ENCODE measurements around the gene CDH15.
"Not testable (repeated sequence)": the region's sequence is repeated elsewhere in the genome, so short reads cannot be mapped to it uniquely, and the experiment has no call there.

Gene CDH15

DNA sequence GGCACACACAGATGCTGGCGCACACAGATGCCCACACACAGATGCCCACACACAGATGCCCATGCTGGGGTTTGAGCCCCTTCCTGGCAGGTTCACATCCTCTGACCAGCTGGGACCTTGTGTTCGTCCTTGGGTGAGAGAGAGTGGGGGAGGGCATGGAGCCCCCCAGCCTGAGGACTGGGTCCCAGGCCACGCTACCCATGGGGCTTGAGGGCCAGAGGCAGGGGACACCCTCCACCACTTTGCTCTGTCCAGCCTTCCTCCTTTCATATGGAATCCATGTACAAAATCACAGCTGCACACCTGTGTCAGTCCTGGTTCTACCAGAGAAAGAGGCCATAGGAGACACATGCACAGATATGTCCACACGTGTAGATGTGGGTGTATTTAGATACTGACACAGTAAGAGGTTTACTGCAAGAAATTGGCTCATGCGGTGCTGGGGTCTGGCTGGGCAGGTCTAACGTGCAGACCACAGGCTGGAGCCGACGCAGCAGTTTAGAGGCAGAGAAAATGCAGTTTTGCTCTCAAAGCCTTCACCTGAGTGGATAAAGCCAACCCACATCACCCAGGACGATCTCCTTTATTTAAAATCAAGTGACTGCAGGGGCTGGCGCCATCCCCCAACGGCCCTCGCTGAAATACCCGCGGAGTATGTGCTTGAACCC, 17.9 kb downstream of the CDH15 start:
- Histone ChIP-seq H3K27me3 (replicated peaks; ENCODE audit: control insufficient read depth, insufficient read depth, low read length) (no peaks in the 10 kb centered on the region; the same call in 1 of the 2 replicates), H3K36me3 (ENCODE audit: control insufficient read depth, insufficient read depth, low read length) (no peaks in the 10 kb centered on the region)
- TF ChIP-seq, protein P1, sequence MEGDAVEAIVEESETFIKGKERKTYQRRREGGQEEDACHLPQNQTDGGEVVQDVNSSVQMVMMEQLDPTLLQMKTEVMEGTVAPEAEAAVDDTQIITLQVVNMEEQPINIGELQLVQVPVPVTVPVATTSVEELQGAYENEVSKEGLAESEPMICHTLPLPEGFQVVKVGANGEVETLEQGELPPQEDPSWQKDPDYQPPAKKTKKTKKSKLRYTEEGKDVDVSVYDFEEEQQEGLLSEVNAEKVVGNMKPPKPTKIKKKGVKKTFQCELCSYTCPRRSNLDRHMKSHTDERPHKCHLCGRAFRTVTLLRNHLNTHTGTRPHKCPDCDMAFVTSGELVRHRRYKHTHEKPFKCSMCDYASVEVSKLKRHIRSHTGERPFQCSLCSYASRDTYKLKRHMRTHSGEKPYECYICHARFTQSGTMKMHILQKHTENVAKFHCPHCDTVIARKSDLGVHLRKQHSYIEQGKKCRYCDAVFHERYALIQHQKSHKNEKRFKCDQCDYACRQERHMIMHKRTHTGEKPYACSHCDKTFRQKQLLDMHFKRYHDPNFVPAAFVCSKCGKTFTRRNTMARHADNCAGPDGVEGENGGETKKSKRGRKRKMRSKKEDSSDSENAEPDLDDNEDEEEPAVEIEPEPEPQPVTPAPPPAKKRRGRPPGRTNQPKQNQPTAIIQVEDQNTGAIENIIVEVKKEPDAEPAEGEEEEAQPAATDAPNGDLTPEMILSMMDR (IDR thresholded peaks at IDR 0.05; ENCODE audit: insufficient read depth, low read length, poor library complexity, severe bottlenecking): no peak

DNA sequence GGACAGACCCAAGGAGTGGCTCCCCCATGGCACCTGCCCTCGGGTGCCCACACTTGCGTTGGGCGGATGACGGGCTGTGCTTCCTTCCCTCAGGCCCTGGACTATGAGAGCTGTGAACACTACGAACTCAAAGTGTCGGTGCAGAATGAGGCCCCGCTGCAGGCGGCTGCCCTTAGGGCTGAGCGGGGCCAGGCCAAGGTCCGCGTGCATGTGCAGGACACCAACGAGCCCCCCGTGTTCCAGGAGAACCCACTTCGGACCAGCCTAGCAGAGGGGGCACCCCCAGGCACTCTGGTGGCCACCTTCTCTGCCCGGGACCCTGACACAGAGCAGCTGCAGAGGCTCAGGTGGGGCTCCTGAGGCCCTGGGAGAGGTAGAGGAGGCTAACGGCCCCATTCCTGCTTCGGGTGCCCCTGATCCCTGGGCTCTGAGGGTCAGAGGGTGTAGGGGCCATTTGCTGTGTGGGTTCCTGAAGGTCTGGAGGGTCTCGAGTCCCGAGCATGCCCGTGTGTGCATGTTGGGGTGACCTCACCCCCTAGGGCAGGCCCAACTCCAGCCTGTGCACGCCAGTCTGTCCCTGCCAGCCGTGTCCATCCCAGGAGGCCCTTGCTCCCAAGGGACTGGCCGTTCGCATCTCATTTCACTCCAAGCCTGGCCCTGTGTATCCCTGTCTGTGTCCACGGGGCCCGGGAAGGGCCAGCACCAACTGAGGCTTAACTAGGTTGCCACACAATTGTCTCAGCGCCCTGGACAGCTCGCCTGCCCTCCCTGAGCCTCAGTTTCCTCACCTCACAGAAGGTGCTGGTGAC, 18.8 kb downstream of the CDH15 start:
- no peaks in the 10 kb centered on the region for H3K36me3 ChIP-seq (ENCODE audit: control insufficient read depth, insufficient read depth, low read length)
- DNase-seq (ENCODE audit: extremely low read depth, insufficient read length): peak; percentile 7
- TF ChIP-seq, protein P1 (IDR thresholded peaks at IDR 0.05; ENCODE audit: insufficient read depth, low read length, poor library complexity, severe bottlenecking): no peak
- no peaks in the 10 kb centered on the region; the same call in 1 of the 2 replicates for H3K27me3 ChIP-seq (replicated peaks; ENCODE audit: control insufficient read depth, insufficient read depth, low read length)
- no peak overlapping the region for H3K4me3 ChIP-seq (replicated peaks; ENCODE audit: low read depth, low read length)

More for the DNA sequence above, 17.9 kb downstream of the CDH15 start:
- peak; percentile 15 for DNase-seq (ENCODE audit: extremely low read depth, insufficient read length)
- H3K4me3 ChIP-seq (replicated peaks; ENCODE audit: low read depth, low read length): no peak overlapping the region

DNA sequence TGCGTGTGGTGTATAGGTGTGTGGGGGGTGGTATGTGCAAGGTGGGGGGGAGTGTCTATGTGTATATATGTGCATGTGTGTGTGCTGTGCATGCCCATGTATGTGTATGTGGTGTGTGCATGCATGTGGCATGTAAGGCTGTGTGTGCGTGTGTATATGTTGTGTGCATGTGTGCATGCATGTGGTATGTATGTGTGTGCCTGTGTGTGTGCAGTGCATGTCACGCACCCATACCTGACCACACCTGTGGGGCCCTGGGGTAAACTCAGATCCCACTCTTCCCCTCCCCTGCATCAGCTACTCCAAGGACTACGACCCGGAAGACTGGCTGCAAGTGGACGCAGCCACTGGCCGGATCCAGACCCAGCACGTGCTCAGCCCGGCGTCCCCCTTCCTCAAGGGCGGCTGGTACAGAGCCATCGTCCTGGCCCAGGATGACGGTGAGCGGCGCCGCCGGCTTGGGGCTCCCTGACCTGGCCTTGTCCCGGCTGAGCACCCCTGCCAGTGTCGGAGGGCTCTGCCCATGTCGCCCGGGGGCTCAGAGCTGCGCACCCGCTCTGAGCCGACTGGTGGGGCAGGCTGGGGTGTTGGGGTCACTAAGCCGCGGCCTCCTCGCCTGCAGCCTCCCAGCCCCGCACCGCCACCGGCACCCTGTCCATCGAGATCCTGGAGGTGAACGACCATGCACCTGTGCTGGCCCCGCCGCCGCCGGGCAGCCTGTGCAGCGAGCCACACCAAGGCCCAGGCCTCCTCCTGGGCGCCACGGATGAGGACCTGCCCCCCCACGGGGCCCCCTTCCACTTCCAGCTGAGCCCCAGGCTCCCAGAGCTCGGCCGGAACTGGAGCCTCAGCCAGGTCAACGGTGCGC, 19.7 kb downstream of the CDH15 start:
- TF ChIP-seq, protein P1 (IDR thresholded peaks at IDR 0.05; ENCODE audit: insufficient read depth, low read length, poor library complexity, severe bottlenecking): no peak
- Histone ChIP-seq H3K4me3 (replicated peaks; ENCODE audit: low read depth, low read length) (peak overlapping the region; percentile 63), H3K36me3 (ENCODE audit: control insufficient read depth, insufficient read depth, low read length) (no peaks in the 10 kb centered on the region), H3K27me3 (replicated peaks; ENCODE audit: control insufficient read depth, insufficient read depth, low read length) (no peaks in the 10 kb centered on the region; the same call in 1 of the 2 replicates)
- DNase-seq (ENCODE audit: extremely low read depth, insufficient read length): peak; percentile 21

DNA sequence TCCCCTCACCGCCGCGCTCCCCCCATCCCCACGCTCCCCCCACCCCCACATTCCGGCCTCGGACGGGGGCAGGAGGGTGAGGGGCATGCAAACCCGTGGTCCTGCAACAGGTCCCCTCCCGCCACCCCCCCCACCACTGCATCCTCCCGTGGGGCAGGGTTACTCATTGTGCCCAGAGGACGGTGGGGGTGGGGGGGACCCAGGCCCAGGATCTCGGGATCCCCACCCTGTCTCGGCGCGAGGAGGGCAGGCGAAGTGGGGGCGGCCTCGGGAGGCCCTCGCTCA, 20.3 kb downstream of the CDH15 start:
- Histone ChIP-seq H3K4me3 (replicated peaks; ENCODE audit: low read depth, low read length) (peak overlapping the region; percentile 63), H3K27me3 (replicated peaks; ENCODE audit: control insufficient read depth, insufficient read depth, low read length) (no peaks in the 10 kb centered on the region; the same call in 1 of the 2 replicates), H3K36me3 (ENCODE audit: control insufficient read depth, insufficient read depth, low read length) (no peaks in the 10 kb centered on the region)
- TF ChIP-seq, protein P1 (IDR thresholded peaks at IDR 0.05; ENCODE audit: insufficient read depth, low read length, poor library complexity, severe bottlenecking): no peak
- no peak for DNase-seq (ENCODE audit: extremely low read depth, insufficient read length)

DNA sequence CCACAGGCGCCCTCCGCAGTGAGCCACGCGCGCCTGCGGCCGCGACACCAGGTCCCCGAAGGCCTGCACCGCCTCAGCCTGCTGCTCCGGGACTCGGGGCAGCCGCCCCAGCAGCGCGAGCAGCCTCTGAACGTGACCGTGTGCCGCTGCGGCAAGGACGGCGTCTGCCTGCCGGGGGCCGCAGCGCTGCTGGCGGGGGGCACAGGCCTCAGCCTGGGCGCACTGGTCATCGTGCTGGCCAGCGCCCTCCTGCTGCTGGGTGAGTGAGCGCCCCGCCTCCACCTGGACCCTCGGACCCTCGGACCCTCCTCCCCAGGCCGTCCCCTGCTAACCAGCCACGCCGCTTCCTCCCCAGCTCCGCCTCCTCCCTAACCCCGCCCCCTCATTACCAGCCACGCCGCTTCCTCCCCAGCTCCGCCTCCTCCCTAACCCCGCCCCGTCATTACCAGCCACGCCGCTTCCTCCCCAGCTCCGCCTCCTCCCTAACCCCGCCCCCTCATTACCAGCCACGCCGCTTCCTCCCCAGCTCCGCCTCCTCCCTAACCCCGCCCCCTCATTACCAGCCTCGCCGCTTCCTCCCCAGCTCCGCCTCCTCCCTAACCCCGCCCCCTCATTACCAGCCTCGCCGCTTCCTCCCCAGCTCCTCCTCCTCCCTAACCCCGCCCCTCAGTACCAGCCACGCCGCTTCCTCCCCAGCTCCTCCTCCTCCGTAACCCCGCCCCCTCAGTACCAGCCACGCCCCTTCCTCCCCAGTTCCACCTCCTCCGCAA, 20.8 kb downstream of the CDH15 start:
- H3K4me3 ChIP-seq (replicated peaks; ENCODE audit: low read depth, low read length): peak overlapping the region; percentile 63
- H3K36me3 ChIP-seq (ENCODE audit: control insufficient read depth, insufficient read depth, low read length); H3K27me3 ChIP-seq (replicated peaks; ENCODE audit: control insufficient read depth, insufficient read depth, low read length): not testable (repeated sequence)
- peak; percentile 86 for DNase-seq (ENCODE audit: extremely low read depth, insufficient read length)
